ENCODE data around the gene CACNA1H.

DNA sequence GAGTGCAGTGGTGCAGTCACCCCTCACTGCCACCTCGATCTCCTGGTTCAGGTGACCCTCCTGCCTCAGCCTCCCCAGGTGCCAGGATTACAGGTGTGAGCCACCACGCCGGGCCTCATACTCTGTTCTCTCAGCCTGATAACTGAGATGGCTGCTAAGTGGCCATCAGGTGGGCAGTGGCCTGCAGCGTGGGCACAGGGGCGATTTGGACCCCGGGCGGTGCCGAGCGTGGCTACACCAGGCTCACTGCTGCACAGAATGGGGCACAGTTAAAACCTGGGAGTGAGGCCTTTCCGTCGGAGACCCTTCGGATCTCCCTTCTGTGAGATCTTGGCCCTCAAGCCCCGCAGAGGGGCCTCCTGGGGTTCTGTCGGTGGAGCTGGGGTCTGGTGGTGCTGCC lies 11.5 kb downstream of the CACNA1H start:
- TF ChIP-seq, protein P1, sequence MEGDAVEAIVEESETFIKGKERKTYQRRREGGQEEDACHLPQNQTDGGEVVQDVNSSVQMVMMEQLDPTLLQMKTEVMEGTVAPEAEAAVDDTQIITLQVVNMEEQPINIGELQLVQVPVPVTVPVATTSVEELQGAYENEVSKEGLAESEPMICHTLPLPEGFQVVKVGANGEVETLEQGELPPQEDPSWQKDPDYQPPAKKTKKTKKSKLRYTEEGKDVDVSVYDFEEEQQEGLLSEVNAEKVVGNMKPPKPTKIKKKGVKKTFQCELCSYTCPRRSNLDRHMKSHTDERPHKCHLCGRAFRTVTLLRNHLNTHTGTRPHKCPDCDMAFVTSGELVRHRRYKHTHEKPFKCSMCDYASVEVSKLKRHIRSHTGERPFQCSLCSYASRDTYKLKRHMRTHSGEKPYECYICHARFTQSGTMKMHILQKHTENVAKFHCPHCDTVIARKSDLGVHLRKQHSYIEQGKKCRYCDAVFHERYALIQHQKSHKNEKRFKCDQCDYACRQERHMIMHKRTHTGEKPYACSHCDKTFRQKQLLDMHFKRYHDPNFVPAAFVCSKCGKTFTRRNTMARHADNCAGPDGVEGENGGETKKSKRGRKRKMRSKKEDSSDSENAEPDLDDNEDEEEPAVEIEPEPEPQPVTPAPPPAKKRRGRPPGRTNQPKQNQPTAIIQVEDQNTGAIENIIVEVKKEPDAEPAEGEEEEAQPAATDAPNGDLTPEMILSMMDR (IDR thresholded peaks at IDR 0.05) = no peak
- no peak for TF ChIP-seq POLR2A (IDR thresholded peaks at IDR 0.05)

All from heart left ventricle (tissue), 13 donors.